ENCODE measurements around the gene SFT2D3. TPM values are rescaled to one million over a fixed set of nuclear protein-coding genes. Genes with fewer than 3 reads are reported as not detected.
A peak's percentile ranks its signal among the peaks of the same experiment; 100 is the strongest.

The SFT2D3 gene
- total RNA-seq, 1 experiment from 2014 or later, result 6.1 TPM

DNA sequence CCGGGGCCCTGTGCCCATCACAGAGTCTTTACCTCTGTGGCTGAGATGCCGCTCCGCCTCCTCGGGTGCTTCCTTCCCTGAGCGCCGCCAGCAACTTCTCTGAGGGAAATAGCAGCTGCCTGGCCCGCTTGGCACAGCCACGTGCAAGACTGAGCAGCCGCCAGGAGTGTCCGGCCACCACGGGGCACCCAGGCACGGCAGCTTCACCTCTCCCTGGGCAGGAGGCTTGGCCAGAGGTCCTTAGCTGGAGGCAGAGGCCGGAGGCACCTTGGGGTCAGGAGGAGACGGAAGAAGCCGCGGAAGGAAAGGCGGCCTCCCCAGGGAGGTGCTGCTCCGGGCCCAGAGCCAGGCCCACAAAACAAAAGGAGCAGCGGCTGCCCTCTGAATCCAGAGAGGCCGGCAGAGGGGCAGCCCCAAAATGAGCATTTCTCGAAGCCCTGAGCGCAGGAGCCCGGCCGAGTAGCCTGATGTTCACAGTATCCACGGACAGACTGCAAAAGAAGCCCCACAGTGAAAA lies 20.0 kb upstream of the SFT2D3 start:
- DNase-seq (ENCODE audit: low read depth), result no peak

DNA sequence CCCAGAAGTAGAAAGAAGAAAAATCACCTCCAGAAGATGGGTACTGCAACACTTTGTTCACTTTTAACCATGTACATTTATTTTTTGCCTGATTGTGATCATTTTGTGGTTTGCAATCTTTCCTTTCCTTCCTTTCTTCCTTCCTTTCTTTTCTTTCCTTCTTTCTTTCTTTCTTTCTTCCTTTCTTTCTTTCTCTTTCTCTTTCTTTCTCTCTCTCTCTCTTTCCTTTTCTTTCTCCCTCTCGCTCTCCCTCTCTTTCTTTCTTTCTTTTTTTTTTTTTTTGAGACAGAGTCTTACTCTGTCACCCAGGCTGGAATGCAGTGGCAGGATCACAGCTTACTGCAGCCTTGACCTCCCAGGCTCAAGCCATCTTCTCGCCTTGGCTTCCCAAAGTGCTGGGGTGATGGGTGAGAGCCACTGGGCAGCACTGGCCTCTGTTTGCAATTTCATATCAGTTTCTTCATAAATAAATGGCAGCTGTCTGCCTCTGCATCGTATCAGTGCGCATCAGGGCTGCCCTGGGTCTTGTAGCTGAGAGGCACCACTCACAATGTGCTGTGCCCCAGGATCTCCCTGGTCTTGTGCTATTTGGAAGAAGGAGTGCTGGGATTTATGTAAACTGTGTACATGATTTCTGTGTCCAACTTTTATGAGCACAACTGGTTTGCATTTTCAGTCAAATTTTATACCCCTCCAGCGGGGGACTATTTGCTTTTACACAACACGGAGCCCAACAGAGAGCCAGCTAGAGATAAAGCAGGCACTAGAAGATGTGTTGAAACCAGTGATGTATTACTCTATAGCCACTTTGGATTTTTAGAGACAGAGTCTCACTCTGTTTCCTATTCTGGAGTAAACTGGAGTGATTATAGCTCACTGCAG lies 19.1 kb upstream of the SFT2D3 start:
- DNase-seq (ENCODE audit: low read depth), result no peak

DNA sequence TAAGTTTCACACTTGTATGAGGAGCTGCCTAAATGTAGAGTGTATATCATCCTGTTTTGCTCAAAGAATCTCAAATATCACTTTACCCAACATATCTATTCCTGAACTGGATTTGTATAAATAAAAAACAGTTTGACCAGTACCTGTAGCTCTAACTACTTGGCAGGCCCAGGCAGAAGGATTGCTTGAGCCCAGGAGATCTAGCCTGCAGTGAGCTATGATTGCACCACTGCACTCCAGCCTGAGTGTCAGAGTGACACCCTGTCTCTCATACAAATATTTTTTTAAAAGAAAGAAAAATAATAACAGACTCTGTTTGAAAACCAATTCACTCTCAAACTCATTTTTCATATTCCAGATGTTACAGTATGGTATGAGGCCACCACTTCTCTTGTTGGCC lies 18.2 kb upstream of the SFT2D3 start:
- DNase-seq (ENCODE audit: low read depth), result no peak

DNA sequence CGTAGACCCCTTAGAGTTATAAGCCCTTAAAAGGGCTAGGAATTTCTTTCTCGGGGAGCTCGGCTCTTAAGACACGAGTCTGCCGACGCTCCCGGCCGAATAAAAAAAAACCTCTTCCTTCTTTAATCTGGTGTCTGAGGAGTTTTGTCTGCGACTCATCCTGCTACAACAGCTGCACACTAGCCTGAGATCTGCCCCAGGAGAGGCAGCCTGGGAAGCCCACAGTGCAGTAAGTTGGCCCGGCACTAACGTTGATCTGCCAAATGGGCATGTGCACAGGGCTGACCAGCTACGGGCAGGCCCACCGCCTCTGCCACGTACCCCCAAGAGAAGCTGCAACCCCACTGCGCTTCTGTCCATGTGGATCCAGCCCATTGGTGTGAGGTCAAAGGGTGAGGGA lies 17.5 kb upstream of the SFT2D3 start:
- peak; percentile 35 for DNase-seq (ENCODE audit: low read depth)

DNA sequence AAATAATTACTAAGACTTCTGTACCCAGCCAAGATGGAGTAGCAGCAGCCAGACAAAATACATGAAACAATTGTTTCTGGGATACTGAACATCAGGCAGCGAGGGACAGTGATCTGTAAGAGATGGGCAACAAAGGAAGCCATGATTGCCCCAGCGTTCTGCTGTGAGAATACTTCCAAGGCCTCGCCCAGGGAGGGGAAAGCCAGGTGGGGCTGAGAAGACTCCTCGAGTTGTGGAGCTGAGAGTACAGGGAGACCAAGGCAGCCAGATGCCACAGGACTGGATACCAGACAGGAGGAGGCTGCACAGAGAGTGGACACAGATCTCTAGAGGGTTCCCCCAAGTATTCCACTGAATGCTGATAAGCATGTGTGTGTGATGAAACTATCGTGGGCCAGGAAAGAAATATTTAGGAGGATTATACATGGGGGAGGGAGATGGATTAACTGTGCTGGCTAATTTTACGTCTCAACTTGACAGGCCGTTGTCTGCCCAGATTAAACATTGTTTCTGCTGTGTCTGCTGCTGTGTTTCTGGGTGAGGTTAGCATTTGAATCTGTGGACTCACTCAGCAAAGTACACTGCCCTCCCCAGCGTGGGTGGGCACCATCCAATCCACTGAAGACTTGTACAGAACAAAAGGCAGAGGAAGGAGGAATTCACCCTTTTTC lies 15.8 kb upstream of the SFT2D3 start:
- DNase-seq (ENCODE audit: low read depth), result no peak

DNA sequence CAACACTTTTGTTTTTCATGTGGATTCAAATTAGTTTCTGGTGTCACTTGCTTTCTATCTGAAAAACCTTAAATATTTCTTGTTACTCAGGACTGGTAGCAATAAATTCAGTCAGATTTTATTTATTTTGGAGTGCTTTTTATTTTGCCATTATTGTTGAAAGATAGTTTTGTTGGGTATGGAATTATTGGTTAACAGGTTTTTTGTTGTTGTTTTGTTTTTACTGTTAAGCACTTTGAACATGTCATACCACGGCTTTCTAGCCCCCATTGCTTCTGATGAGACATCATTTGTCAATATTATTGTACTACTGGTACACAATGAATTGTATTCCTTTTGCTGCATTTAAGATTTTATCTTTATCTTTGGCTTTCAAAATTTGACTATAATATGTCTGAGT lies 12.9 kb upstream of the SFT2D3 start:
- no peak for DNase-seq (ENCODE audit: low read depth)

DNA sequence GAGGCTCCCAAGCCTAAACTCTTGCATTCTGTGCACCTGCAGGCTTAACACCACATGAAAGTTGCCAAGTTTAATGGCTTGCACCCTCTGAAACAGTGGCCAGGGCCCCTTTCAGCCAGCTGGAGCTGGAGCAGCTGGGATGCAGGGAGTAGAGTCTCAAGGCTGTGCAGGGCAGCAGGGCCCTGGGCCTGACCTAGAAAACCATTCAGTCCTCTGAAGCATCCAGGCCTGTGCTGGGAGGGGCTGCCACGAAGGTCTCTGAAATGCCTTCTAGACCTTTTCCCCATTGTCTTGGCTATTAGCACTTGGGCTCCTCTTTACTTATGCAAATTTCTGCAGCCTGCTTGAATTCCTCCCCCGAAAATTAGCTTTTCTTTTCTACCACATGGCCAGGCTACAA lies 10.6 kb upstream of the SFT2D3 start:
- no peak for DNase-seq (ENCODE audit: low read depth)

DNA sequence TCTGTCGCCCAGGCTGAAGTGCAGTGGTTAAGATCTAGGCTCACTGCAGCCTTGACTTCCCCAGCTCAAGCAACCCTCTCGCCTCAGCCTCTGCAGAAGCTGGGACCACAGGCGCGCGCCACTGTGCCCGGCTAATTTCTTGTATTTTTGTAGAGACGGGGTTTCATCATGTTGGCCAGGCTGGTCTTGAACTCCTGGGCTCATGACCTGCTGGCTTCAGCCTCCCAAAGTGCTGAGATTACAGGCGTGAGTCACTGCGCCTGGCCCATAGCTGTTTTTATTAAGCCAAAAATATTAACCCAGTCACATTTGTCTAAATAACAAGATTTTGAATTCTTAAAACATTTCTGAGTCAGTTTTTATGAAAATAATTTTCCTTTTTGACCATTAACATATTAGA lies 6.3 kb upstream of the SFT2D3 start:
- DNase-seq (ENCODE audit: low read depth), result no peak

DNA sequence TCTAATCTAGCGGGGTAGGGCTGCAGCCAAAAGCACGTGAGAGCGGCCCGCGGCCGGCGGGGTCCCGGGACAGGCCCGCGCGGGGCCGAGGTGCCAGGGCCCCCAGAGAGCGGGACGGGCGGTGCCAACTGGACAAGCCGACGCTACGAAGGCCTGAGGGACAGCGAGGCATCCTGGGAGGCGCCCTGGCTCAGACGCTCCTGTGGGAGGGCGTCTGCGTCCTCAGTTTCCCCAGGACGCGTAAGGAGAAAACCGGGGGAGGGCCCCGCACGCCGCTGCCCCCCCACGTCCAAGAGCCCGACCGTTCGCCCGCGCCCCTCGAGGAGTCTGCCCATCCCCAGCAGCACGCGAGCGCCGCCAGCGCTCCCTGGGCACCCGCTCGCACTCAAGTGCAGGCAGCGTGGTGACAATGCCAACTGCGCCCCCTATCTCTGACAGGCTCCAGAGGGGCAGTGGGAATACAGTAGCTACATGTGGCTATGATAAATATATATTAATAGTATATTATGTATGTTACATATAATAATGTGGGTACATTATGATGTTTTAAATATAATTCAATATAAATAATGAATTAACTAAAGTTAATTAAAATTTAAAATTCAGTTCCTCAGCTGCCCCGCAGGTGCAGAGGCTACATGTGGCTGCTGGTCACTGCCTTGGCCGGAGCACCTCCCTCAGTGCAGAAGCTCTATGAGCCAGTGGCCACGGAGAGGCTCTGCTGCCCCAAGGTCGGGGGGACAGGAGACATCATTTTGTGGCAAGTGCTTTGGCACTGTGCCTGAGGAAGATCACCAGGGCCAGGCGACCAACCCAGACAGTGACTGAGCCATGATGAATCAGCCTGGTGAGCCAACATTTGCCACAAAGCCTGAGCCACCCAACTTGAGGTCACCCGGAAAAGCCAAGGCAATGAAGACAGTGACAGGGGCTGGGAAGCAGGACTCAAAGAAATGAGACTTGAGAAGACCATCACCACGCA lies 5.5 kb upstream of the SFT2D3 start:
- DNase-seq (ENCODE audit: low read depth), result peak; percentile 70

DNA sequence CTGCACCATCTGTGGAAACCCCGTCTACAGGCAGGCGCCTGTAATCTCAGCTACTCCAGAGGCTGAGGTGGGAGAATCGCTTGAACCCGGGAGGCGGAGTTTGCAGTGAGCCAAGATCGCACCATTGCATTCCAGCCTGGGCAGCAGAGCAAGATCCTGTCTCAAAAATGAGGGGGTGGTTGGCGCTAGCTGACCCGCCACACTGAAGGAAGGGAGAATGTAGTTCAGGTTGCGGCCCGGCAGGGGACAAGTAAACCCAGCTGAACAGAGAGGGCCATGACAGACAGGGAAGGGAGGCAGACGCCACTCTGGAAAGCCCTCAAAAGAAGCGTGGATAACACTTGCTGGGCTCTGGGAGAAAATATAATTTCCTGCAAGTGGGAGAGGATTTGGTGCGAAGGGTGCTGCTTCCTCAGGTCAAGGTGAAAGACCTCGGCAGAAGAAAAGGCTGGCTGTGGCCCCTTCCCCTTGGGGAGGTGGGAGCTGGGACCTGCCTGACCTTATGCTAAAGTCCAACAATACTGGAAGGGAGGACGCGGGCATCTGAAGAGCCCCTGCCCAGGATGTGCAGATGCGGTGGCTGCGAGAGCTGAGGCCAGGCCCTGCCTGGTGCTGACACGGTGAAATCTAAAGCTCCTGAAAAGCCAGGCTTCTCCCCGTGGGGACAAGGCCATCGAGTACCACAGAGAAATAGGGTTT lies 3.7 kb upstream of the SFT2D3 start:
- no peak for DNase-seq (ENCODE audit: low read depth)

DNA sequence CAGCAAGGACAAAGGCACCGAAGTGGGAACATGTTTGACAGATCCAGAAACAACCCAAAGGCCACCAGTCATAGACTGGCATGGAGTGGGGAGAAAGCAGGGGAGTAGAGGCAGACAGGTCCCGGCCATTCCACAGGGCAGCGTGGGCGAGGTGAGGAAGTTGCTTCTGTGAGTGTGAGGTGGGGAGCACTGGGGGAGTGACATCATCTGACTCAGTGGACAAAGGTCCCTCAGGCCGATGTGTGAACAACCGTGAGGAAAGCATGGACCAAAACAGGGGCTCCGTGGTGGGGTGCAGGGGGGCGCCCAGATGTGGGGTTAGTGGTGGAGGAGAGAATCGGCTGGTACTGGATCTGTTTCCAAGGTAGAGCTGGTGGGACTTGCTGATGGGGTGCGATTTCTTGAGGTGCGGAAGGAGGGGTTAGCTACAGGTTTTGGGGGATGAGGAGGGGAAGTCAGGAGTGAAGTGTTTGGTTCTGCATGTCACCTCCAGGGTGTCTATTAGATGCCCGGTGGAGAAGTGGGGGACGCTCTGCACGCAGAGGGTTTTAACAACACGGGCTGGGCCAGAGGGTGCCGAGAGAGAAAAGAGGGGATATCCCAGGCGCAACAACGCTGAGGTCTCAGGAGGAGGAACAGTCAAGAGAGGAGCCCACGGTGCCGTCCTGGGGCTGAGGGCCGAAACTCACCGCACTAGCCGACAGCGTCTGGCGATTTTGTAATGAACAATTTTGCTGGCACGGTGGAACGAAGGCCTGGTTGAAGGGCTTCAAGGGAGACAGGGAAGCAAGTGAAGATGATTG lies 2.5 kb upstream of the SFT2D3 start:
- DNase-seq (ENCODE audit: low read depth), result no peak

DNA sequence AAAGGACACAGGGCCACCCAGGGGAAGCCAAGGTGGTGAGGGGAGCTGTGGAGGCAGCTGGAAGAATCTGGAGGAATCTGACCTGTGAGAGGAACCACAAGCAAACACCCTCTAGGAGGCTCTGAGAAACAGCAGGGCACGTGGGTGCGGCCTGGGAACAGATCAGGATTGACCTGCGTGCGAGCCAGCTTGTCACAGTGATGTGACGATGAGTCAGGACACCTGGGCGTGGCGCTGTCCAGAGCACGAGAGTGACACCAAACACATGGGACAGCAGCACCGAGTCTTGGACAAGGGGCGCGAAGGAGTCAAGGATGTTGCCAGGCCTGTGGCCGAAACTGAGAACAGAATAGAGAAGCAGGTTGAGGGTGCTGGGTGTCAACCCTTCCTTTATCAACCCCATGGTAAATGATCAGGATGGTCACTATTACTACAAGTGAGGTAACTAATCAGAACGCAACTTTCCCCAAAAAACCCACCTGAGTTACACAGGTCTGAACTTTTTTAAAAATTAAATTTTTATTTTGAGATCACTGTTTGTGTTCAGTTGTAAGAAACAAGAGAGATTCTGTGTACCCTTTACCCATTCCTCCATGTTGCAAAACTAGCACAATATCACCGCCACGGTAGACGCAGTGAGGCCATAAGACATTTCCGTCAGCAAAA lies 637 bp upstream of the SFT2D3 start:
- DNase-seq (ENCODE audit: low read depth), result peak; percentile 37

DNA sequence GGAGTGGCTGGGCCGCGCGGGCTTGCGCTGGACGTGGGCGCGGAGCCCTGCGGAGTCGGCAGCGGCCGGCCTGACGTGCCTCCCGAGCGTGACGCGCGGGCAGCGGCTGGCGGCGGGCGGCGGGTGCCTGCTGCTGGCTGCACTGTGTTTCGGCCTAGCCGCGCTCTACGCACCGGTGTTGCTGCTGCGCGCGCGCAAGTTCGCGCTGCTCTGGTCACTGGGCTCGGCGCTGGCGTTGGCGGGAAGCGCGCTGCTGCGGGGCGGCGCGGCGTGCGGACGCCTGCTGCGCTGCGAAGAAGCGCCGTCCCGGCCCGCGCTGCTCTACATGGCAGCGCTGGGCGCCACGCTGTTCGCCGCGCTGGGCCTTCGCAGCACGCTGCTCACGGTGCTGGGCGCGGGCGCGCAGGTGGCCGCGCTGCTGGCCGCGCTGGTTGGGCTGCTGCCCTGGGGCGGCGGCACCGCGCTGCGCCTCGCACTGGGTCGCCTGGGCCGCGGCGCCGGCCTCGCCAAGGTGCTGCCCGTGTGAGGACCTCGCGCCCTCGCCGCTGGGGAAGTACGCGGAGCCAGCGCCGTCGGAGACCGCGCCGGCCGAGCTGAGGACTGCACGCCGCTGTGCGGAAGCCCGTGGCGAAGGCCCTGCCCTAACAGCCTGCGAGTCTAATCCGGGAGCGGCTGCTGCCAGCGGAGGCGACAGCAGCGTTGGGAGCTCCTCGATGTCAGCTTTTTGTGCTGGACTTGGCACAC lies 526 bp downstream of the SFT2D3 start:
- peak; percentile 84 for DNase-seq (ENCODE audit: low read depth)

DNA sequence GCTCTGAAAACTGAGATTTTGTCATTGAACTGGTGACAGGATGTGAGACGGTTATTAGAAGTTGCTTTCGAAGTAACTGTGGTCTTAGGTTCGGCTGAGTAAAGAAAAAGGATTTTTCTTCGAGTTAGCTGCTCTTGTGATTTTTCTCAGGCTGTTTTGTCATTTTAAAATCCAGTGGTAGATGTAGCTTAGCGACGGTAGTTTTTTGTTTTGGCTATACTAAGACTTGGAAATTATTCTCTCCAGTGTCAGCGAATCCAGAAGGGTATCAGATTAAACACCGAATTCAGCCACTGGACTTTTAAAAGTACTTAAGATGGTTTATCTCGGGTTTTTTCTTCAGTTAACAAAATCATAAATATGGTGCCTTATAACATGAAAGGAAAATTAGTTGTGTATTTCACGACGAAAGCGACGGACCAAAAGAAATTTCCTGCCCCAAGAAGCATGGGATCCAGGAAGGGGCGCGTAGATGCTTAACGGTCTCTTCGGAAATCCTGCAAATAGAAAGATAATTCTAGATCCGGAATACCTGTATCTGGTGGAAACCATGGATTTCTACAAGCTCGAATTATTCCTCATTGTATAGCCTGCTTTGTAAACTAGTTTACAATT lies 1.2 kb downstream of the SFT2D3 start:
- DNase-seq (ENCODE audit: low read depth), result no peak

DNA sequence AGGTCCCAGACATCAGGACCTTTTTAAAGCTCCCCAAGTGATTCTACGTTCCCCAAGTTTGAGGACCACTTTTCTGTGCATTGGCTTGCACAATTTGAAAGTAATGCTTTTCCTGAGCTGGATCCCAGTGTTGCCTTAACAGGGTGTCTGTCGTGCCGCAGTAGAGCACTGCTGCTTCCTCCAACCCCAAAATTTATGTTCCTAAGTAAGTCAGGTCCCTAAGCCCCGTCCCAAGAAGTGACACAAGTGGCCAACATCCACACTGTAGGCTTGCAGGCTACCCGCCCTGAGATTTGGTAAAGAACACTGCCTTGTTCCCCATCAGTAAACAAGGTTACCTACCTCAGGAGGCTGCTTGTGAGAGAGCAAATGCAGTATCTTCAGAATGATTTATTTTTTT lies 2.0 kb downstream of the SFT2D3 start:
- DNase-seq (ENCODE audit: low read depth), result no peak

DNA sequence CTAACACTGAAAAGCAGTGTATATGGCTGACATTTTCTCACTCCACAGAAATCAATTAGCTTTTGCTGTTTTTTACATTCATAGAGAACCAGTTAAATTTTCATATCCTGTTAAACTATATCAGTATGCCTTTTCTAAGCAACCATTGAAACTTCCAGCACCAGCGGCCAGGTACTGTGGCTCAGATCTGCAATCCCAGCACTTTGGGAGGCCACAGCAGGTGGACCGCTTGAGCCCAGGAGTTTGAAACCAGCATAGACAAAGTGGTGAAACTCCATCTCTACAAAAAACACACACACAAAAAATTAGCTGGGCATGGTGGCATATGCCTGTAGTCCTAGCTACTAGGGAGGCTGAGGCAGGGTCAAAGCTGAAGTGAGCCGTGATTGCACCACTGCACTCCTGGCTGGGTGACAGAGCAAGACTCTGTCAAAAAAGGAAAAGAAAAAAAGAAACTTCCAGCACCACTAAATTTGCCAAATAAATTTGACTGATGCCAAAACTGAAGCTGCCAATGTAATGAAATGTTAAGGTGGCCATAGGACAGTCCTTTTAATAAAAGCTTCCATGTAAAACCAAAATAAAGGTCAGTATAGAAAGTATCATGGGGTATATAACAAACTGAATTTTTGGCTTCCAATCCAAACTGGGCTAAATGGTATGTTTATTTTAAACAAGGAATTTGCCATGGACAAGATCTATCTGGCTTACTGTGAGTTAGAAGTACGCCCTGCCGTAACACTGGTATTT lies 3.5 kb downstream of the SFT2D3 start:
- DNase-seq (ENCODE audit: low read depth), result no peak

DNA sequence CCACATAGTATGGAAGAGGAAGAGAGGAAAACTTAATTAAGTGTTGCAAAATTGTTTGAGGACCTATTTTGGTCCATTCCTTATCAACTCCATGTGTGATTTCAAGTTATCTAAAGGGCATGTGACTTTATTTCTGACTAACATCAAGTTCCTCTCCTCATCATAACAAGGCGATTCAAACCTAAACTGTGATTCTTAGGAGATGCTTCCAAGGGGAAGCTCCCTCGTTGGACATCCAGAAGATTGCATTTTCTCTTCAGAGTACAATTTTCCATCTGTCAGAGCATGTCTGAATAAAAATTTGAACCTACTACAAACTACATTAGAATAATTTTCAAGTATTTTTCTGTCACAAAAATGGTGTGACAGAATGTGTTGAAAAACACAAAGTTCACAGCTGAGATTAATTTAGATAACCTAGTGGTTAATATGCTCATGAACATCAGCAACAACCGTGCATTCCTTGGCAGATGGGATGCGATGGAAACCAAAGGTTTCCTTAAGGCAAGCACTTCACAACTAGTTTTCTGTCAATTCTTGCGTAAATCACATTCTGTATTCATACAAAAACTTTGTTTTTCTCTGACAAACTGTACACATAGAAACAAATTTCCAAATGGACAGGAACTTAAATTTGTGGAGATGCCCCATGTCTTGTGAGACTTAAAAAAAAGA lies 4.2 kb downstream of the SFT2D3 start:
- DNase-seq (ENCODE audit: low read depth), result no peak
